ENCODE measurements around the gene FRAT2. TPM values are rescaled to one million over a fixed set of nuclear protein-coding genes. Genes with fewer than 3 reads are reported as not detected.

FRAT2 gene
- total RNA-seq, 1 donor from 2014 or later = 20.4 TPM

- H3K27ac ChIP-seq = no peak overlapping the region
- H3K36me3 ChIP-seq = peaks cover 15% of the 10 kb centered on the region
- H3K27me3 ChIP-seq = no peaks in the 10 kb centered on the region
- H3K9me3 ChIP-seq = no peaks in the 10 kb centered on the region
- DNase-seq = no peak
- ATAC-seq = no peak
- intact Hi-C loops (cut with DNase I) = no loop called here
- no peak for TF ChIP-seq CTCF (IDR thresholded peaks at IDR 0.05)
- H3K4me1 ChIP-seq = no peaks in the 10 kb centered on the region
- no peak overlapping the region for H3K4me3 ChIP-seq
Observed at GRCh38 chr10:97367126-97367649, 32.7 kb upstream of the FRAT2 start.

GRCh38 chr10:97366572-97366971 is 32.0 kb upstream of the FRAT2 start:
- Histone ChIP-seq H3K27me3 (no peaks in the 10 kb centered on the region), H3K27ac (peak overlapping the region; percentile 78), H3K4me1 (no peaks in the 10 kb centered on the region), H3K9me3 (no peaks in the 10 kb centered on the region), H3K4me3 (no peak overlapping the region), H3K36me3 (peaks cover 10% of the 10 kb centered on the region)
- DNase-seq (no peak), ATAC-seq (no peak)
- intact Hi-C loops (cut with DNase I) = no loop called here
- TF ChIP-seq CTCF (IDR thresholded peaks at IDR 0.05) = no peak

- intact Hi-C loops (cut with DNase I) = no loop called here
- no peaks in the 10 kb centered on the region for H3K9me3 ChIP-seq
- peak overlapping the region; percentile 78 for H3K27ac ChIP-seq
- H3K27me3 ChIP-seq = no peaks in the 10 kb centered on the region
- H3K4me1 ChIP-seq = no peaks in the 10 kb centered on the region
- TF ChIP-seq CTCF (IDR thresholded peaks at IDR 0.05) = no peak
- DNase-seq (no peak), ATAC-seq (peak; percentile 69)
- no peak overlapping the region for H3K4me3 ChIP-seq
- peaks cover 8% of the 10 kb centered on the region for H3K36me3 ChIP-seq
Observed at GRCh38 chr10:97365761-97366351, 31.3 kb upstream of the FRAT2 start.

- Histone ChIP-seq H3K36me3 (peaks cover 8% of the 10 kb centered on the region), H3K27me3 (no peaks in the 10 kb centered on the region), H3K4me1 (no peaks in the 10 kb centered on the region), H3K27ac (no peak overlapping the region), H3K9me3 (no peaks in the 10 kb centered on the region), H3K4me3 (no peak overlapping the region)
- TF ChIP-seq CTCF (IDR thresholded peaks at IDR 0.05) = no peak
- no peak for DNase-seq
- peak; percentile 49 for ATAC-seq
- intact Hi-C loops (cut with DNase I) = no loop called here
Observed at GRCh38 chr10:97363071-97363470, 28.5 kb upstream of the FRAT2 start.

GRCh38 chr10:97362310-97363033 is 27.9 kb upstream of the FRAT2 start:
- ATAC-seq (peak; percentile 20), DNase-seq (no peak)
- Histone ChIP-seq H3K9me3 (no peaks in the 10 kb centered on the region), H3K27ac (no peak overlapping the region), H3K36me3 (peaks cover 8% of the 10 kb centered on the region), H3K27me3 (no peaks in the 10 kb centered on the region), H3K4me3 (no peak overlapping the region), H3K4me1 (no peaks in the 10 kb centered on the region)
- no peak for TF ChIP-seq CTCF (IDR thresholded peaks at IDR 0.05)
- intact Hi-C loops (cut with DNase I) = no loop called here

All from upper lobe of right lung (tissue), 1 donor.